ENCODE data around the gene RBFOX2. TPM values are rescaled to one million over a fixed set of nuclear protein-coding genes. Genes with fewer than 3 reads are reported as not detected.
"Not testable (repeated sequence)": the region's sequence is repeated elsewhere in the genome, so short reads cannot be mapped to it uniquely, and the experiment has no call there.

RBFOX2 gene
- total and polyA plus RNA-seq, 11 donors, result 31.0 to 102 (median 84.0) TPM

GRCh38 chr22:35705141-35705540 is 323.5 kb downstream of the RBFOX2 start:
- Histone ChIP-seq H3K27me3 (no peaks in the 10 kb centered on the region), H3K4me1 (peaks cover 0 to 4% (median 0%) of the 10 kb centered on the region in 12 donors), H3K9me3 (no peaks in the 10 kb centered on the region), H3K27ac (no peak overlapping the region), H3K36me3 (no peaks in the 10 kb centered on the region), H3K4me3 (no peak overlapping the region)
- 92 to 100% (median 95%) methylated on average over 3 of the region's 3 CpGs for WGBS, 4 donors
- intact Hi-C loops (cut with DNase I), result loop anchor here in 1 of 10 donors (10.0 kb wide), 1 partner anchor 60 kb away; no protein-coding TSS in a partner anchor
- no peak for TF ChIP-seq POLR2A (IDR thresholded peaks at IDR 0.05)
- TF ChIP-seq, protein P1, sequence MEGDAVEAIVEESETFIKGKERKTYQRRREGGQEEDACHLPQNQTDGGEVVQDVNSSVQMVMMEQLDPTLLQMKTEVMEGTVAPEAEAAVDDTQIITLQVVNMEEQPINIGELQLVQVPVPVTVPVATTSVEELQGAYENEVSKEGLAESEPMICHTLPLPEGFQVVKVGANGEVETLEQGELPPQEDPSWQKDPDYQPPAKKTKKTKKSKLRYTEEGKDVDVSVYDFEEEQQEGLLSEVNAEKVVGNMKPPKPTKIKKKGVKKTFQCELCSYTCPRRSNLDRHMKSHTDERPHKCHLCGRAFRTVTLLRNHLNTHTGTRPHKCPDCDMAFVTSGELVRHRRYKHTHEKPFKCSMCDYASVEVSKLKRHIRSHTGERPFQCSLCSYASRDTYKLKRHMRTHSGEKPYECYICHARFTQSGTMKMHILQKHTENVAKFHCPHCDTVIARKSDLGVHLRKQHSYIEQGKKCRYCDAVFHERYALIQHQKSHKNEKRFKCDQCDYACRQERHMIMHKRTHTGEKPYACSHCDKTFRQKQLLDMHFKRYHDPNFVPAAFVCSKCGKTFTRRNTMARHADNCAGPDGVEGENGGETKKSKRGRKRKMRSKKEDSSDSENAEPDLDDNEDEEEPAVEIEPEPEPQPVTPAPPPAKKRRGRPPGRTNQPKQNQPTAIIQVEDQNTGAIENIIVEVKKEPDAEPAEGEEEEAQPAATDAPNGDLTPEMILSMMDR (IDR thresholded peaks at IDR 0.05), result no peak
- DNase-seq (no peak), ATAC-seq (no peak)

DNA sequence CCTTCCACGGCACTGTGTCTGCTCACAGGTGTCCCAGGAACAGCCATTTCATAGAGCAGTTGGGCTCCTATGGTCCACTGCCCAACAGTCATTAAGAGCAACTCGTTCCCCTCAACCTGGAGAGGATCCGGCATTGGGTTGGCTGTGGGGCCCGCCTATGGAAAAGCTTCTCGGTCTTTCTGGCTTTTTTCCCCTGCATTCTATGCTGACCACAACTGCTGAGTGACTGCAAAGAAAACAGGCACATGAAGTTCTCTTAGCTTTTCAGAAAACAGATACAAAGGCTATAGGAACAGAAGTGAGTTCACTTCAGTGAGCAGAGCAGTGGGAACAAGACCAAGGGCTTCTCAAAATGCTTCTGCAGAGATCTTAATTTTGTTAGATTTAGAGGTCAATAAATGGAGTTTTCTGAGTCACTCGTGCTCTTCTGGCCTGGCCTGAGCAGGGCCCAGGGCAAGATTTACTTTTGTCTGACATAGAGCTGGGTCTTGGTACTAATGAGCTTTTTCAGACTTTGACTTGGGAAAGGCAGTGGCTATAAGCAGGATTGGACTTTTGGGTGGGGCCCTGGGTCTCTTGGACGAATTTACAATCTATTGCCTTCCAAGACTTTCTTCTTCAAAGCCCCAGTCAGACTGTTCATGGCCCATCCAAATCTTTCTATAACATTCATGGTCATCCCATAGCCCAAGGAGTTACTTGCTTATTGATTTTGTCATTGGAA is 324.6 kb downstream of the RBFOX2 start:
- Histone ChIP-seq H3K4me1 (peaks cover 0 to 4% (median 0%) of the 10 kb centered on the region in 12 donors), H3K9me3 (no peaks in the 10 kb centered on the region), H3K4me3 (no peak overlapping the region), H3K27ac (no peak overlapping the region), H3K27me3 (no peaks in the 10 kb centered on the region), H3K36me3 (no peaks in the 10 kb centered on the region)
- DNase-seq, result no peak
- TF ChIP-seq POLR2A (IDR thresholded peaks at IDR 0.05), result no peak
- TF ChIP-seq, protein P1 (IDR thresholded peaks at IDR 0.05), result no peak
- ATAC-seq, result no peak
- intact Hi-C loops (cut with DNase I), result loop anchor here in 1 of 10 donors (10.0 kb wide), 1 partner anchor 61 kb away; no protein-coding TSS in a partner anchor
- WGBS, 4 donors, result 84 to 91% (median 88%) methylated on average over 7 of the region's 7 CpGs

- intact Hi-C loops (cut with DNase I), result loop anchor here in 1 of 10 donors (10.0 kb wide), 1 partner anchor 65 kb away; no protein-coding TSS in a partner anchor
- not testable (repeated sequence) for H3K4me1 ChIP-seq, H3K27ac ChIP-seq, H3K27me3 ChIP-seq, H3K4me3 ChIP-seq, H3K36me3 ChIP-seq, H3K9me3 ChIP-seq, ATAC-seq, DNase-seq
- WGBS, 4 donors, result 74 to 79% (median 77%) methylated on average over 3 to 6 of the region's 6 CpGs
These were observed 328.8 kb downstream of the RBFOX2 start for GRCh38 chr22:35699852-35700251.

GRCh38 chr22:35697142-35697541 is 331.5 kb downstream of the RBFOX2 start:
- ATAC-seq (no peak), DNase-seq (no peak)
- Histone ChIP-seq H3K36me3 (no peaks in the 10 kb centered on the region), H3K4me3 (no peak overlapping the region), H3K9me3 (no peaks in the 10 kb centered on the region), H3K27ac (no peak overlapping the region), H3K27me3 (no peaks in the 10 kb centered on the region), H3K4me1 (no peaks in the 10 kb centered on the region)
- intact Hi-C loops (cut with DNase I), result no loop called here
- 77 to 88% (median 79%) methylated on average over 12 to 14 of the region's 14 CpGs for WGBS, 4 donors
- no peak for TF ChIP-seq POLR2A (IDR thresholded peaks at IDR 0.05)
- TF ChIP-seq, protein P1 (IDR thresholded peaks at IDR 0.05), result no peak
